Fibroblast of villous mesenchyme (primary cell): ENCODE data around the gene PCSK9. TPM values are rescaled to one million over a fixed set of nuclear protein-coding genes. Genes with fewer than 3 reads are reported as not detected.

Experiments
- DNase-seq: peaks from one replicate; pipeline ENCODE4 v3.0.0-alpha.2; 2010; ENCODE audit warnings: low read depth
- H3K4me3 ChIP-seq: 2 replicates; pipeline ENCODE4 v1.5.1; 2011; ENCODE audit warnings: low read depth, mild to moderate bottlenecking, low read length
- CTCF ChIP-seq: IDR thresholded peaks from 2 replicates; pipeline ENCODE4 v1.5.1; 2012; ENCODE audit warnings: low read depth, mild to moderate bottlenecking, low read length; ENCODE audit not compliant: insufficient read depth
- total RNA-seq: library from RNA; depleted of rRNA; stranded (reverse); fragments of >200 nt; gene quantifications from 2 replicates; pipeline ENCODE4 v1.2.3, GENCODE V29; 2012

Gene PCSK9
- total RNA-seq, 1 donor = 9.1 TPM

GRCh38 chr1:55063577-55063942 lies 24.2 kb downstream of the PCSK9 start:
- TF ChIP-seq CTCF = no peak
- no peak for DNase-seq

GRCh38 chr1:55064071-55064581 lies 24.8 kb downstream of the PCSK9 start:
- DNase-seq = peak; percentile 20
- TF ChIP-seq CTCF = no peak

More at GRCh38 chr1:55063577-55063942, 24.2 kb downstream of the PCSK9 start:
- no peak overlapping the region for H3K4me3 ChIP-seq

DNA sequence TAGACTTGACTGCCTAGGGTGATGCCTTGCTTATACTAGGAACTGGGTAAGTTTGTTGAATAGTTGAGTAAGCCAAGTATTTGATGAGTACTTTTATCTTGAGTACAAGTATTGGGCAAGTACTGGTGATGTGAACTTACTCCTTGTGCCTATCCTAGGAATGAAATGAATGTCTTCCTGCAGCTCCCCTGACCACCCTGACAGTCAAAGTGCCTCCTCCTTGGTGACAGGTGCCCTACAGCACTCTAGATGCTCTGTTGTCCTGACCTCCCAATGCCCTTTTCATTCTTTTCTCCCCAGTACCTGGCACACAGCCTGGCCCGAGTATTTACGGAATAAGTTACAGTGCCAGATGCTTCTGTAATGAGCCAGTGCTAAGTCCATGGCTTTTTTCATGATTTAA lies 25.5 kb downstream of the PCSK9 start:
- TF ChIP-seq CTCF = no peak
- DNase-seq = peak; percentile 54
- no peak overlapping the region for H3K4me3 ChIP-seq

More at GRCh38 chr1:55064071-55064581, 24.8 kb downstream of the PCSK9 start:
- no peak overlapping the region for H3K4me3 ChIP-seq

DNA sequence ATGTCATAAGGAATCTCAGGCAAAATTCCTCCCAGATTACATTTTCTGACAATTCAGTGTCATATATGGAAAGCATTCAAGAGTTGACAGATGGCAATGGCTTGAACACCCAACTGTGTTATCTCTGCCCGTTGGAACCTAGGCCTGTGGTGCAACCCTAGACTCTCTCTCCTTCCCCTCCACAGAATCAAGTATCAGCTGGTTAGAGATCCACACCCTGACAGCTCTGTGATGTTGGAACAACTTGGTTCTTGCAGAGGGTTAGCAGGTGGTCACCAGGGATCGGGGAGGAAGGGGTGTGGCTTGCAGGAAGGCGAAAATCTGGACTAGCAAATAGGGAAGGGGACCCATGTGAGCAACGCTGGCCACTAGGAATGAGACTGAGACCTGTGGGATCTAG lies 26.3 kb downstream of the PCSK9 start:
- DNase-seq = no peak
- TF ChIP-seq CTCF = no peak
- H3K4me3 ChIP-seq = no peak overlapping the region

DNA sequence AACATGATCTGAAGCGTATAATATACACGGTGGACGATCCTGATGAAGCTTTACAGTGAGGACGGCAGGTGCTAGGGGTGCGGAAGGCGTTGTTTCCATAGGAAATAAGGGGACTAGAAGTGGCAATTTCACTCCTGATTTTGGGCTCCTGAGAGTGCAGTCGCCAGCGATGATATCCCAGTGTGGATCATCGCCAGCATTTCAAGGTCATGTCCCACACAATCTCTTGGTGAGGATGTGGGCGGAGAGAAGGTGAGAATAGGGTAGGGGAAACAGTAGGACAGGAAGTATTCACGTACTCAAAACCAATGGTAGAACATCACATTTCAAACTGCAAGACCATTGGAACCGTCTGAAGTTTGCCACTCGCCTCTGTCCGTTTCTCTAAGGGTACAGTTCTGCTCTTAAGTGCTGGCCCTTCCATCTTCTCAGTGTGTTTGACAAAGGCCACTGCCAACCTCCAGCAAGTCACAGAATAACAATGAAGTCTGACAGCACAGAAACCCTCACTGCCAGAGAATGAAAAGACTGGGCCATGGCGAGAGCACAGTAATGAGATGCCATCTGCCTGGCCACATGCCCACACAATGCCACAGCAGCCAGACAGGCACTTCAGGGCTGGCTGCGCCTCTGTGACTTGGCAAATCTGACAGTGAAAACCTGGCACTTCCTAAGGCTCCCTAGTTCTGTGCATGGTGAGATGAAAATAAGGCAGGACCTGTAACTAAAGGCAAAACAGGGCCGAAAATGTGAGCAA lies 27.9 kb downstream of the PCSK9 start:
- no peak for DNase-seq
- H3K4me3 ChIP-seq = no peak overlapping the region
- TF ChIP-seq CTCF = no peak

- no peak for TF ChIP-seq CTCF
- no peak for DNase-seq
- no peak overlapping the region for H3K4me3 ChIP-seq
These were observed 28.6 kb downstream of the PCSK9 start for GRCh38 chr1:55067914-55068313.

- H3K4me3 ChIP-seq = no peak overlapping the region
- DNase-seq = no peak
- TF ChIP-seq CTCF = no peak
These were observed 29.3 kb downstream of the PCSK9 start for GRCh38 chr1:55068638-55069037.
